Activated CD8-positive, alpha-beta memory T cell treated with anti-CD3 and anti-CD28 coated beads for 4 hours (primary cell): ENCODE measurements around the gene TPM1.
"Not testable (repeated sequence)": the region's sequence is repeated elsewhere in the genome, so short reads cannot be mapped to it uniquely, and the experiment has no call there.

Experiments used
- DNase-seq, 2 donors: peaks; one replicate each; pipeline ENCODE4 v3.0.0-alpha.2; 2020; ENCODE audit warnings: low read depth in 2 of 2

The TPM1 gene

GRCh38 chr15:63041974-63042876, at the start of gene TPM1:
Gene TPM1 (plus strand): TSS chr15:63042747. CDS start chr15:63042830, 83 bp downstream.
- no peak for DNase-seq

DNA sequence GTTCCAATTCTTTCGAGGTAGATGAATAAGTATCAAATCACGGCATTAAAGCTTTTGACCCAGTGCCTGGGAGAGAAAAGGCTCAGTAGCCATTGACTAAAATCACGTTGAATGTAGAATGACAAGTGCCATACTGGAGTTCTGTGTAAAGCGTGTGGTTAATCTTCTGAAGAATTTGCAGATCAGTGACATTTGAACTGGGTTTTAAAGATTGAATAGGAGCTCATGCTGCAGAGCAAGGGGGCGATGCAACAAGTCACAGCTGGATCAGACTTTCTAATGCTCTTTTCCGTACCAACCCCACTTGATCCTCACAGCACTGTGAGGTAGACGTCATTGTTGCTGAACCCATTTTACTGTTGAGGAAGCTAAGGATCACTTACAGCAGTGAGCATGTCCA, 49.5 kb upstream of the TPM1 start:
- DNase-seq: no peak

DNA sequence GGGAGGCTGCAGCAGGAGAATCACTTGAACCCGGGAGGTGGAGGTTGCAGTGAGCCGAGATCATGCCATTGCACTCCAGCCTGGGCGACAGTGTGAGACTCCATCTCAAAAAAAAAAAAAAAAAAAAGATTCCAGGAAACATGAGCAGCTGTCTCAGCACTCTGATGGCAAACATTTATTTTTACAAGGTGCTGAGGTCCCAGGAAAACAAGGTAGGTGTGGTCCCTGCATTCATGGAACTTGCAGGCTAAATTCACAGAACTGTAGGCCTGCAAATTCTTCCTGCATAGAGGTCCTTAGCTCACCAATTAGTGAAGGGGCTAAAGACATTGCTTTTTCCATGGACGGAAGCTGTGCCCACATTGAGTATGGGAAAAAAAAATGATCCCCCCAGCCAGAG, 48.9 kb upstream of the TPM1 start:
- not testable (repeated sequence) for DNase-seq

GRCh38 chr15:62994439-62994838, 48.1 kb upstream of the TPM1 start:
- DNase-seq: no peak

DNA sequence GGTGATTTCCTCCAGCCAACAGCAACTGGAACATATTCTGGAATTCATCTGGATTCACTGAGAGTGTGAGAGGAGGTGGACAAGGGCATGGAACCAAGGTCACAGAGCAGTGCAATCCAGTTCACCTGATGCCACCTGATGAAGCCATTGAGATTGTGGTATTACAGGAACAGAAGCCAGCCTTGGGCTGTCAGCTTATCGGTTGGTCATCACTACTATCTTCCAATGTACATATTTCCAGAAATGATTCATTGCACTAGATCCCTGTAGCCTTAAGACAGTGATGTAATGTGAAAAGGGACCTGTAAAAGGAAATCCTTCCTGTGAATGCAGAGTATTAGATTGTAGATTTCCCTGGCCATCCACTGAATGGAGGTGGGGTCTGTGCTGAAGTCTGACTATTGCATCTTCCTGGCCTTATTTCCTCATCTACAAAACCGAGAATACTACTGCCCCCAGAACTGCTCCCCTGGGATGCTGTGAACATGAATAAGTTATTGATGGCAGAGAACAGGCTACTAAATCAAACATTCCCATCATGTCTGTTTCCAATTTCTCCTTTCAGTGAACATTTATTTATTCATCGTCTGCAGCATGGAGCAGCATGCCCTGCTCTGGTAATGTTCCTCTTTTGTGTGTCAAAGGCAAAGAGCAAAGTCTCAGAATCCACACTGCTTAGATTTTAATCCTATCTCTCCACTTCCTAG, 47.4 kb upstream of the TPM1 start:
- no peak for DNase-seq

GRCh38 chr15:62997441-62997840, 45.1 kb upstream of the TPM1 start:
- DNase-seq: no peak

DNA sequence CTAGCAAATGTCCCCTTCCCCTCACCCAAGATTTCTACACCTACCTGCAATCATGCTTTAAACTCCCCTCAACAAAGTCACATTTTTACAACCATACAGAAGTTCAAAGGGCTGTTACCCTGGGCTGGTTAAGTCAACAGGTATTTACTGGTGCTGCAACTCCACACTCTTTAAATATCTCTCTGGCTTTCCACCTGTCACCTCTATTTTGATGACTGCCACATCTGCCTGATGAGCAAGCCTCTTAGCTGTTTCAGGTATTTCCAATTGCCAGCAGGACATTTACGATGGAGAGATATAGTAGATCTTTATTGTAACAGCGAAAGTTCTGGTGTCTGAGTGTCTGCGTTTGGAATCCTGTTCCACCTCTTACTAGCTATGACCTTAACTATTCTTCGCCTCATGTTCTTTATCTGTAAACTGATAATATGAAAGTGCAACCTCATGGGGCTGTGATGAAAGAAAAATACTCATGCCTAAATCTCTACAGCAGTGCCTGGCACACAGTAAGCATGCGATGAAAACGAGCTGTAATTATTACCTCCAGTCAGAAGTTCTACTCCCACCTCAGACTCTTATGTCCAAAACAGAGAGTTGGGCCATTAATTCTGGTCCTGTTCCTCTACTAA, 44.2 kb upstream of the TPM1 start:
- no peak for DNase-seq

DNA sequence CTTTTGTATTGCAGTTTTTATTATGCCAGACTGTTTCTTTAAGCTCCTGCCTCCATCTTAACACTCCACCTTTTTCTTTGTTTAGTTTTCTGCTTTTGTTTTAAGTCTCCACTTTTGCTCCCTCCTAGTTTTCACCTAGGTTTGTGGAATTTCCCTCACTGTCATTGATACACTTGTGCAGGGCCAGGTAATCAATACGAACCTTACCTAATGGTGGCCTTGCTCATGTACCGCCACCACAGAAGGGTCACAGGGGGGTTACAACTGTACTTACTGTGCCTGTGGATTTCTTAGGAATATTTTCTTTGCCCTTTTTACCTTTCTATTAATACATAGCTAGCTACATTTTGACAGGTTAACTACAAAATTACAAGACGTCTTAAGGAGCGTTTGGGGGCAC, 43.4 kb upstream of the TPM1 start:
- no peak for DNase-seq

GRCh38 chr15:62999923-63000561, 42.5 kb upstream of the TPM1 start:
- no peak for DNase-seq

DNA sequence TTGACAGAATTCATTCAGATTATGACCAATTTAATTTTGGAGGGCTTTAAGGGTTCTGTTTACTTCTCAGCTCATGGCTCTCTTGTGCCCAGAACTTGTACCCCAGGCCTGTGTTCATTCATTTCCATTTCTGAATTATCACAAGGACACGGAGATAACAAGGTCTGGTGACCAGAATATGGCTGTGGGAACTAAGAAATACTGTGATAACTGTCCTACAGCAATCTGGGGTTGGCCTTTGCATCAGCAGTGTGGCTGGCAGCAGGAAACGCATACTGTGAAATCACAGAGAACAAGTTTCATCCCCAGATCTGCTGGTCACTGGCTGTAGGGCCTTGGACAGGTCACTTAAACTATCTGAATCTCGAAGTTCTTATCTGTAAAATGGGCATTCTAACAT, 41.8 kb upstream of the TPM1 start:
- DNase-seq: no peak

GRCh38 chr15:63004211-63004610, 38.3 kb upstream of the TPM1 start:
- DNase-seq: no peak

DNA sequence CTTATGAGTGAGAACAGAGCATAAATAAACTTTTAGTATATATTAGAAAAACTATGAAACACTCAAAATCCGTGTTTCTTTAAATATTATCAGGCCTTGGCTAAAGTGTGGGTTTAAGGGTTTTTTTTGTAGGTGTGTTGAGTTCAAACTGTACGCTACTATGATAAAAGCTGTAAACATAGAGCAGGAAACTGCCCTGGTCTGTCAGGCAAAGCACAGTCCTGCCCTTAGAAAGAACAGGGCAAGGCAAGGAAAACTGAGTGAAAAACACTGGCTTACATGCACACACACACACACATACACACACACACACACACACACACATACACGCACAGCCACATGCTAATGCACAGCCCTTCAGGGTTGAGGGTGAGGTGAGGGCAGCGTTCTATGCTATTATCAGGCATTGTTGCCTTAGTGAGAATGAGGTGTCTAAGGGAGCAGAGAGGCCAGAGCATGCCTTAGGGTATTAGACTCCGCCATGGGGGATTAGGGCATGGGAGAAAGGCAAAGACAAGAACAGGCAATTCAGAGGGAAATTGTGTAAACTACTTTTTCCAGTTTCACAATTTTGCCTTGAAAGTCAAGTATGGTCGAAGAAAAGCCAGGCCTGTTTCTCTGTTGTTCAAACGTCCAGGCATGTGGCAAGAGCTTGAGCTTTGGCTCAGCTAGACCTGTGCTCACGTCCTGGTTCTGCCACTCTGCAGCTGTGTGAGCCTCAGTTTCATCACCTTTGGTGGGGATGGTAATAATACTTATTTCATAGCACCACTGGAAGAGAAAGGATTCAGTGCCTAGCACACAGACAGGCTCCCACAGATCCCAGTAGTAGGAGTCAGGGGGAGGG, 36.3 kb upstream of the TPM1 start:
- no peak for DNase-seq

GRCh38 chr15:63008333-63009049, 34.1 kb upstream of the TPM1 start:
- no peak for DNase-seq

DNA sequence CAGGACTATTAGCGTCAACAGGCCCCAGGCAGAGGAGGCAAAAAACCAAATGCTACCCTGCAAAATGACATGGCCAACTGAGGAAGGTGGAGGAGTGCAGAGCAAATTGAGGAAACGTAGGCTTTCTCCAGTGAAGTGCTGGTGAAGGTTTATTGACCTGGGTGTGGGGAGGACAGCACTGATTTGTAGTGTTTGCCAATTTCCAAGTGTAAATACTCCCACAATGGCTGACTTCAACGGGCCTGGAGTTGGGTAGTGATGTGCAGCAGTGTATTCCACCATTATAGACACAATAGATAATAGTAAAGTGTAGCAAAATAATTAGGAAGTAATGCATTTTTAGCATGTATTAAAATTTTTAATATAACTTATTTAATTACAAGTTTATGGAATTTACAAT, 32.2 kb upstream of the TPM1 start:
- DNase-seq: no peak

GRCh38 chr15:63010920-63011693, 31.4 kb upstream of the TPM1 start:
- no peak for DNase-seq

- DNase-seq: no peak
Measured at GRCh38 chr15:63012444-63012843, 30.1 kb upstream of the TPM1 start.

GRCh38 chr15:63013052-63013808, 29.3 kb upstream of the TPM1 start:
- no peak for DNase-seq

DNA sequence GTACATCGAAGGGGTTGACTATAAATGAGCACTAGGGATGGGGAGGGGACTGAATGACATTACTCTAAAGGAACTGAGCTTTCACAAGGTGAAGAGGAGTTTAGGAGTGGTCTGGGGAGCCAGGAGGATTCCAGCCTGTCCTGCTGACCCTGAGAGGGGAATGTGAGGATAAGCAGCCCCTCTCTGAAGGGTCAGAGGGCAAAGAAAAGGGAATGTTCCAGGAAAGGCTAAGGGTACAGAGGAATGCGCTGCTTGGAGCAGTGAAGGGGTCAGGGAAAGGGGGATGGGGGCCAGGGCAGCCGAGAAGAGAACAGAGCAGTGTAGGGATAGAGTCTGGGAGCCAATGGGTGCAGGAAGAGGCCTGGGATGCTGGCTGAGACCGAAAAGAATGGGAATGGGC, 28.0 kb upstream of the TPM1 start:
- no peak for DNase-seq

DNA sequence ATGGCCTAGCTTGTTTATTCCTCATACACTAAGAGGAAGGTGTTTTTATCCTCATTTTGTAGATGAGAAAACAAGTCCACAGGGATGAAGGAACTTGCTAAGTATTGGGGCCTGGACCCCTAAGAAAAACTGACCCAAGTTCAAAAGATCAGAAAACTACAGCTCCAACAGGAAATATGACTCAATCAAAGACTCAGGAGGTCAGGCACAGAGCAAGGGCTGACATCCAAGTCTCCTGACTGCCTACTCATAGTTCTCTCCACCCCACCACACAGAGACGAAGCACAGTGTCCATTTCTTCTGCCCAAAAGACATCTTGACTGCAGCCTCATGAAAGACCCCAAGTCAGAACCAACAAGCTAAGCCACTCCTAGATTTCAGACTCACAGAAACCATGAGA, 26.9 kb upstream of the TPM1 start:
- DNase-seq: no peak
